K562 (cell line): ENCODE data around the gene MITF.

Experiments
- EZH2 ChIP-seq: IDR thresholded peaks from 2 replicates; pipeline ENCODE4 v1.6.1; 2012; ENCODE audit warnings: low read depth, mild to moderate bottlenecking, inconsistent platforms, low read length, borderline replicate concordance
- JUNB ChIP-seq: fragments of 450-650 bp; formaldehyde crosslinking; conservative IDR thresholded peaks from 2 replicates; pipeline ENCODE4 v1.4.0; 2020; ENCODE audit warnings: mild to moderate bottlenecking
- MYC ChIP-seq, 2 experiments: fragments of 250-450 bp in 1 of 2; sonication (Bioruptor Pico) in 1 of 2; IDR thresholded peaks; 2 replicates each; pipeline versions ENCODE4 v1.5.1 to v1.6.1; 2012 to 2021; ENCODE audit warnings: low read depth in 2 of 2, borderline replicate concordance in 1 of 2, improper control_type of control experiment in 1 of 2, low read length in 1 of 2, mild to moderate bottlenecking in 1 of 2, moderate library complexity in 1 of 2
- PML ChIP-seq: IDR thresholded peaks from 2 replicates; pipeline ENCODE4 v1.6.1; 2012; ENCODE audit warnings: low read length, inconsistent platforms
- TCF7 ChIP-seq: sonication (generic); IDR thresholded peaks from 2 replicates; pipeline ENCODE4 v1.6.1; 2016; ENCODE audit warnings: antibody characterized with exemption, borderline replicate concordance
- TF ChIP-seq, protein P1 (sequence below), 3 experiments: IDR thresholded peaks in 2 of 3; conservative IDR thresholded peaks in 1 of 3; 2 replicates each; pipeline ENCODE4 v1.5.1; 2011 to 2012; ENCODE audit warnings: low read length in 3 of 3, mild to moderate bottlenecking in 3 of 3, control low read depth in 2 of 3, improper control_type of control experiment in 1 of 3, inconsistent platforms in 1 of 3, low read depth in 1 of 3, mixed read lengths in 1 of 3, moderate library complexity in 1 of 3; ENCODE audit not compliant: insufficient read depth in 2 of 3

DNA sequence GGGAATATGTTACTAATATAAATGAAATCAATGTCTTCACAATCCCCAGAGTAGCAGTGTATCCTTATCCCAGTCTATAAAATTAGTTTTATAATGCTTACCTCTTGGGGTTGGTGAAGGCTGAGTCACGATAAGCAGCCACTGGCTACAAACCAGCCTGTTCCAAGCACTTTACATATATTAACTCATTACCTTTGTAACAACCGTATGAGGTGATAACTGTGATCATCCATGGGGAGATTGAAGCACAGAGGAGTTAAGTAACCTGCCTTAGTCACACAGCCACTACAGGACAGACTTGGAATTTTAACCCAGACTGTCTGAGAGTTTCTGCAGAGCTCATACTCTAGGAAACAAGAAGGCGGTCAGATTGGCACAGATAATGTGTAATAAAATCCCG is 43.3 kb upstream of the MITF start:
- TF ChIP-seq EZH2 (no peak), JUNB (no peak), PML (no peak), TCF7 (no peak), MYC (IDR thresholded peaks at IDR 0.05; ENCODE audit: low read depth, low read length) (no peak), MYC (CRISPR knock-in tag; IDR thresholded peaks at IDR 0.05; ENCODE audit: borderline replicate concordance, low read depth) (no peak)
- TF ChIP-seq, protein P1, sequence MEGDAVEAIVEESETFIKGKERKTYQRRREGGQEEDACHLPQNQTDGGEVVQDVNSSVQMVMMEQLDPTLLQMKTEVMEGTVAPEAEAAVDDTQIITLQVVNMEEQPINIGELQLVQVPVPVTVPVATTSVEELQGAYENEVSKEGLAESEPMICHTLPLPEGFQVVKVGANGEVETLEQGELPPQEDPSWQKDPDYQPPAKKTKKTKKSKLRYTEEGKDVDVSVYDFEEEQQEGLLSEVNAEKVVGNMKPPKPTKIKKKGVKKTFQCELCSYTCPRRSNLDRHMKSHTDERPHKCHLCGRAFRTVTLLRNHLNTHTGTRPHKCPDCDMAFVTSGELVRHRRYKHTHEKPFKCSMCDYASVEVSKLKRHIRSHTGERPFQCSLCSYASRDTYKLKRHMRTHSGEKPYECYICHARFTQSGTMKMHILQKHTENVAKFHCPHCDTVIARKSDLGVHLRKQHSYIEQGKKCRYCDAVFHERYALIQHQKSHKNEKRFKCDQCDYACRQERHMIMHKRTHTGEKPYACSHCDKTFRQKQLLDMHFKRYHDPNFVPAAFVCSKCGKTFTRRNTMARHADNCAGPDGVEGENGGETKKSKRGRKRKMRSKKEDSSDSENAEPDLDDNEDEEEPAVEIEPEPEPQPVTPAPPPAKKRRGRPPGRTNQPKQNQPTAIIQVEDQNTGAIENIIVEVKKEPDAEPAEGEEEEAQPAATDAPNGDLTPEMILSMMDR (IDR thresholded peaks at IDR 0.05 in 2 of 3, conservative IDR thresholded peaks at IDR 0.05 in 1 of 3; ENCODE audit: insufficient read depth in 2 of 3, low read depth in 1 of 3, low read length in 3 of 3), result no peak
